ENCODE results near the gene MARCHF4. TPM values are rescaled to one million over a fixed set of nuclear protein-coding genes. Genes with fewer than 3 reads are reported as not detected.

The MARCHF4 gene
- total RNA-seq, 2 donors from 2014 or later, result 0.51 to 0.86 TPM

- H3K4me3 Mint-ChIP-seq, result no peak overlapping the region
- 88 to 94% methylated on average over 2 to 3 of the region's 3 CpGs for WGBS, 2 experiments (ENCODE audit: insufficient coverage in 1 of 2, insufficient read length in 1 of 2)
- peaks cover 6% of the 10 kb centered on the region for H3K4me1 ChIP-seq (ENCODE audit: control insufficient read depth, insufficient read depth, low read length)
- H3K9me3 ChIP-seq (ENCODE audit: control insufficient read depth, low read length), result no peaks in the 10 kb centered on the region
- H3K27me3 Mint-ChIP-seq (ENCODE audit: insufficient read depth), result no peaks in the 10 kb centered on the region
- no peak overlapping the region for H3K27ac Mint-ChIP-seq
- H3K4me3 ChIP-seq (ENCODE audit: low read length), result no peak overlapping the region
- no peak for DNase-seq
- H3K27ac ChIP-seq (ENCODE audit: low read depth, low read length), result no peak overlapping the region
- peaks cover 39% of the 10 kb centered on the region for H3K36me3 ChIP-seq (ENCODE audit: control insufficient read depth, insufficient read depth, low read length)
- no peak for TF ChIP-seq CTCF (conservative IDR thresholded peaks at IDR 0.05)
- H3K9me3 Mint-ChIP-seq, result no peaks in the 10 kb centered on the region
- H3K36me3 Mint-ChIP-seq (ENCODE audit: low read depth), result peaks cover 21% of the 10 kb centered on the region
- H3K27me3 ChIP-seq (ENCODE audit: control insufficient read depth, insufficient read depth, low read length, poor library complexity, severe bottlenecking), result no peaks in the 10 kb centered on the region
- peaks cover 20% of the 10 kb centered on the region for H3K4me1 Mint-ChIP-seq
- H3K9ac ChIP-seq (ENCODE audit: extremely low read depth, low read length, poor library complexity, severe bottlenecking), result no peak overlapping the region
These were observed 42.6 kb upstream of the MARCHF4 start for GRCh38 chr2:216414772-216415319.

GRCh38 chr2:216413882-216414281 is 41.6 kb upstream of the MARCHF4 start:
- no peaks in the 10 kb centered on the region for H3K9me3 Mint-ChIP-seq
- peaks cover 6% of the 10 kb centered on the region for H3K4me1 ChIP-seq (ENCODE audit: control insufficient read depth, insufficient read depth, low read length)
- H3K9ac ChIP-seq (ENCODE audit: extremely low read depth, low read length, poor library complexity, severe bottlenecking), result no peak overlapping the region
- DNase-seq, result no peak
- no peaks in the 10 kb centered on the region for H3K27me3 ChIP-seq (ENCODE audit: control insufficient read depth, insufficient read depth, low read length, poor library complexity, severe bottlenecking)
- no peak overlapping the region for H3K27ac Mint-ChIP-seq
- peaks cover 16% of the 10 kb centered on the region for H3K36me3 Mint-ChIP-seq (ENCODE audit: low read depth)
- WGBS, 2 experiments (ENCODE audit: insufficient coverage in 1 of 2, insufficient read length in 1 of 2), result 98 to 100% methylated on average over 1 to 5 of the region's 5 CpGs
- H3K4me1 Mint-ChIP-seq, result peaks cover 22% of the 10 kb centered on the region
- TF ChIP-seq CTCF (conservative IDR thresholded peaks at IDR 0.05), result no peak
- no peaks in the 10 kb centered on the region for H3K27me3 Mint-ChIP-seq (ENCODE audit: insufficient read depth)
- no peak overlapping the region for H3K27ac ChIP-seq (ENCODE audit: low read depth, low read length)
- H3K4me3 ChIP-seq (ENCODE audit: low read length), result peak overlapping the region; percentile 95
- peak overlapping the region; percentile 95 for H3K4me3 Mint-ChIP-seq
- peaks cover 38% of the 10 kb centered on the region for H3K36me3 ChIP-seq (ENCODE audit: control insufficient read depth, insufficient read depth, low read length)
- no peaks in the 10 kb centered on the region for H3K9me3 ChIP-seq (ENCODE audit: control insufficient read depth, low read length)

GRCh38 chr2:216412022-216412999 is 40.0 kb upstream of the MARCHF4 start, which contains the start of gene SMARCAL1:
Gene SMARCAL1 (plus strand): TSS chr2:216412484. CDS start chr2:216414705, 2,221 bp downstream.
- Mint-ChIP-seq H3K4me3 (peak within 1 kb of the TSS; percentile 95), H3K4me1 (peaks cover 26% of the 10 kb centered on the region), H3K27ac (peak within 1 kb of the TSS; percentile 93), H3K36me3 (ENCODE audit: low read depth) (peaks cover 11% of the 10 kb centered on the region), H3K27me3 (ENCODE audit: insufficient read depth) (no peaks in the 10 kb centered on the region), H3K9me3 (no peaks in the 10 kb centered on the region)
- Histone ChIP-seq H3K27ac (ENCODE audit: low read depth, low read length) (peak within 1 kb of the TSS; percentile 54), H3K36me3 (ENCODE audit: control insufficient read depth, insufficient read depth, low read length) (peaks cover 24% of the 10 kb centered on the region), H3K4me1 (ENCODE audit: control insufficient read depth, insufficient read depth, low read length) (peaks cover 10% of the 10 kb centered on the region), H3K9ac (ENCODE audit: extremely low read depth, low read length, poor library complexity, severe bottlenecking) (peak within 1 kb of the TSS; percentile 61), H3K9me3 (ENCODE audit: control insufficient read depth, low read length) (no peaks in the 10 kb centered on the region), H3K27me3 (ENCODE audit: control insufficient read depth, insufficient read depth, low read length, poor library complexity, severe bottlenecking) (no peaks in the 10 kb centered on the region), H3K4me3 (ENCODE audit: low read length) (peak within 1 kb of the TSS; percentile 95)
- TF ChIP-seq CTCF (conservative IDR thresholded peaks at IDR 0.05), result no peak
- 8 to 15% methylated on average over 26 to 56 of the region's 56 CpGs for WGBS, 2 experiments (ENCODE audit: insufficient coverage in 1 of 2, insufficient read length in 1 of 2)
- peak; percentile 100 for DNase-seq

Data from endodermal cell (in vitro differentiated cells).